WTC11 (cell line): ENCODE measurements around the gene MYOZ3. TPM values are rescaled to one million over a fixed set of nuclear protein-coding genes. Genes with fewer than 3 reads are reported as not detected.

Experiments
- ATAC-seq: fragments of 200-7000 bp; cut with Tn5 transposase; 2 replicates; pipeline ENCODE4 v1.10.0; 2021; ENCODE audit warnings: mild to moderate bottlenecking, moderate library complexity
- CTCF ChIA-PET: fragments of 300-600 bp; sonication (Branson Sonifier 250); formaldehyde crosslinking; loops from one replicate; lab custom pipeline; 2021; ENCODE audit warnings: antibody characterized with exemption; lab: Charles Lee
- POLR2A ChIA-PET: fragments of 350-600 bp; sonication (Branson Sonifier 250); formaldehyde crosslinking; loops from one replicate; lab custom pipeline; 2021; ENCODE audit warnings: antibody characterized with exemption; lab: Charles Lee
- DNase-seq: peaks from one replicate; pipeline ENCODE4 v3.0.0; 2021; ENCODE audit warnings: low spot score
- H3K27ac Mint-ChIP-seq: 2 replicates; pipeline ENCODE4 v1.8.0; 2021; ENCODE audit warnings: mixed read lengths
- H3K27me3 Mint-ChIP-seq: 2 replicates; pipeline ENCODE4 v1.8.0; 2021; ENCODE audit warnings: low read depth, mild to moderate bottlenecking, moderate library complexity, mixed read lengths
- H3K36me3 Mint-ChIP-seq: 2 replicates; pipeline ENCODE4 v1.8.0; 2021; ENCODE audit warnings: mixed read lengths
- H3K4me1 Mint-ChIP-seq: 2 replicates; pipeline ENCODE4 v1.8.0; 2022; ENCODE audit warnings: mixed read lengths
- H3K4me3 Mint-ChIP-seq: 2 replicates; pipeline ENCODE4 v1.8.0; 2021; ENCODE audit warnings: mild to moderate bottlenecking, moderate library complexity, mixed read lengths
- H3K9me3 Mint-ChIP-seq: 2 replicates; pipeline ENCODE4 v1.8.0; 2021; ENCODE audit warnings: mixed read lengths
- FOXP1 ChIP-seq: sonication (generic); formaldehyde crosslinking; IDR thresholded peaks from 2 replicates; pipeline ENCODE4 v1.8.0; 2022; ENCODE audit warnings: missing genetic modification reagents, mild to moderate bottlenecking, moderate library complexity, borderline replicate concordance
- HMGA2 ChIP-seq: fragments of 250-450 bp; sonication (Bioruptor Pico); IDR thresholded peaks from 2 replicates; pipeline ENCODE4 v1.4.0; 2021; ENCODE audit warnings: mild to moderate bottlenecking, moderate library complexity
- MXD4 ChIP-seq: fragments of 250-450 bp; sonication (Bioruptor Pico); IDR thresholded peaks from 2 replicates; pipeline ENCODE4 v1.8.0; 2021; ENCODE audit warnings: mild to moderate bottlenecking, moderate library complexity, borderline replicate concordance
- NFATC4 ChIP-seq: fragments of 250-450 bp; sonication (Bioruptor Pico); IDR thresholded peaks from 2 replicates; pipeline ENCODE4 v1.9.0; 2021; ENCODE audit warnings: mild to moderate bottlenecking
- NFE2L1 ChIP-seq: sonication (generic); formaldehyde crosslinking; IDR thresholded peaks from 2 replicates; pipeline ENCODE4 v1.8.1; 2023; ENCODE audit warnings: missing genetic modification reagents
- PRRX2 ChIP-seq: fragments of 250-450 bp; sonication (Bioruptor Pico); IDR thresholded peaks from 2 replicates; pipeline ENCODE4 v1.8.0; 2021; ENCODE audit warnings: mild to moderate bottlenecking
- SP1 ChIP-seq: sonication (generic); formaldehyde crosslinking; conservative IDR thresholded peaks from 2 replicates; pipeline ENCODE4 v1.8.1; 2022; ENCODE audit warnings: missing genetic modification reagents
- TCF7 ChIP-seq: sonication (generic); formaldehyde crosslinking; IDR thresholded peaks from 2 replicates; pipeline ENCODE4 v1.8.0; 2022; ENCODE audit warnings: mild to moderate bottlenecking, low read depth, missing genetic modification reagents, moderate library complexity
- ZNF138 ChIP-seq: sonication (generic); formaldehyde crosslinking; conservative IDR thresholded peaks from 2 replicates; pipeline ENCODE4 v1.8.1; 2022; ENCODE audit warnings: mild to moderate bottlenecking, moderate library complexity, missing genetic modification reagents
- ZNF263 ChIP-seq: sonication (generic); formaldehyde crosslinking; IDR thresholded peaks from 2 replicates; pipeline ENCODE4 v1.8.1; 2022; ENCODE audit warnings: low read depth, mild to moderate bottlenecking, moderate library complexity, missing genetic modification reagents
- ZNF416 ChIP-seq: fragments of 250-450 bp; sonication (Bioruptor Pico); IDR thresholded peaks from 2 replicates; pipeline ENCODE4 v1.9.0; 2021; ENCODE audit warnings: mild to moderate bottlenecking, inconsistent platforms
- ZNF425 ChIP-seq: fragments of 250-450 bp; sonication (Bioruptor Pico); conservative IDR thresholded peaks from 2 replicates; pipeline ENCODE4 v1.9.0; 2021; ENCODE audit warnings: mild to moderate bottlenecking
- total RNA-seq: library from RNA; stranded (reverse); gene quantifications from 3 replicates; pipeline ENCODE4 v1.2.3, GENCODE V29; 2021
- TF ChIP-seq, protein P1 (sequence below): sonication (generic); formaldehyde crosslinking; IDR thresholded peaks from 2 replicates; pipeline ENCODE4 v1.8.0; 2022; ENCODE audit warnings: mild to moderate bottlenecking, missing genetic modification reagents
- TF ChIP-seq, protein P2 (sequence below): fragments of 250-450 bp; sonication (Bioruptor Pico); IDR thresholded peaks from 2 replicates; pipeline ENCODE4 v1.9.0; 2021; ENCODE audit warnings: moderate library complexity, mild to moderate bottlenecking, inconsistent platforms, borderline replicate concordance
- TF ChIP-seq, protein P3 (sequence below): sonication (generic); formaldehyde crosslinking; IDR thresholded peaks from 2 replicates; pipeline ENCODE4 v1.8.1; 2023; ENCODE audit warnings: mild to moderate bottlenecking, missing genetic modification reagents, borderline replicate concordance

The MYOZ3 gene
- total RNA-seq, 1 experiment from 2014 or later = 13.7 TPM

DNA sequence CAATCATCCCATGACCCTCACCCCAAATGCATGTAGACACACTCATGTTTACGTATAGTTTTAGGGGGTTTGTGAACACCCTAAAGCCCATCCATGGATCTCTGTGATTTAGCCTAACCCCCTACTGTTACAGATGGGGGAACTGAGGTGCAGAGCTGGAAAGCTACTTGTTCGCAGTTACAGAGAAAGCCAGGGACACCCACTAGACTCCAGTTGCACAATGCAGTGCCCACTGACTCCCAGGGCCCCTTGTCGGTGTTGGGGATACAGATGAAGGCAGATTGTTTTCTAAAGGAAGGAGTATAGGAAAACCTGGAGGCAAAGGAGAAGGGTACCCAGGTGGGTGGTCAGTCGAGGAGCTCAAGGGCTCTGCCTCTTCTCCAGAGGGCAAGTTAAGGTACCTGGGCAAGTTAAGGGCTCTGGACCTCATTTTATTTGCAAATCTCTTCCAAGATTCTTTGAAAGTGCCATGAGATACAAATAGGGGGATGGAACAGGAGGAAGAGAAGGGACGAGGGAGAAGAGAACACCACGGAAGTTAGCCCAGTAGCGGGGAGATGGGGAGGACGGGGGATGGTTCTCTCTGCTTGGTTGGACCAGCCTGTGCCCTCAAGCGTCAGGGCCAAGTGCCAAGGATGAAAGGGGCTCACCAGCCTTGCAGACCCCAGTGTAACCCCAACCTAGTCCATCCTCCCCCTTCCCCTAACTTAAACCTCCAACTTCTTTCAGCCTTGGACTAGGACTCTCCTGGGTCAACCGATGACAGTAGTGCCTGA is 958 bp downstream of the MYOZ3 start (continued):
- TF ChIP-seq ZNF138 (no peak), NFE2L1 (CRISPR knock-in tag) (no peak), MXD4 (CRISPR knock-in tag) (no peak)
- TF ChIP-seq, protein P1, sequence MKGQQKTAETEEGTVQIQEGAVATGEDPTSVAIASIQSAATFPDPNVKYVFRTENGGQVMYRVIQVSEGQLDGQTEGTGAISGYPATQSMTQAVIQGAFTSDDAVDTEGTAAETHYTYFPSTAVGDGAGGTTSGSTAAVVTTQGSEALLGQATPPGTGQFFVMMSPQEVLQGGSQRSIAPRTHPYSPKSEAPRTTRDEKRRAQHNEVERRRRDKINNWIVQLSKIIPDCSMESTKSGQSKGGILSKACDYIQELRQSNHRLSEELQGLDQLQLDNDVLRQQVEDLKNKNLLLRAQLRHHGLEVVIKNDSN (CRISPR knock-in tag) = no peak
- TF ChIP-seq, protein P2, sequence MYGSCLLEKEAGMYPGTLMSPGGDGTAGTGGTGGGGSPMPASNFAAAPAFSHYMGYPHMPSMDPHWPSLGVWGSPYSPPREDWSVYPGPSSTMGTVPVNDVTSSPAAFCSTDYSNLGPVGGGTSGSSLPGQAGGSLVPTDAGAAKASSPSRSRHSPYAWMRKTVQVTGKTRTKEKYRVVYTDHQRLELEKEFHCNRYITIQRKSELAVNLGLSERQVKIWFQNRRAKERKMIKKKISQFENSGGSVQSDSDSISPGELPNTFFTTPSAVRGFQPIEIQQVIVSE (CRISPR knock-in tag) = no peak
- TF ChIP-seq, protein P3, sequence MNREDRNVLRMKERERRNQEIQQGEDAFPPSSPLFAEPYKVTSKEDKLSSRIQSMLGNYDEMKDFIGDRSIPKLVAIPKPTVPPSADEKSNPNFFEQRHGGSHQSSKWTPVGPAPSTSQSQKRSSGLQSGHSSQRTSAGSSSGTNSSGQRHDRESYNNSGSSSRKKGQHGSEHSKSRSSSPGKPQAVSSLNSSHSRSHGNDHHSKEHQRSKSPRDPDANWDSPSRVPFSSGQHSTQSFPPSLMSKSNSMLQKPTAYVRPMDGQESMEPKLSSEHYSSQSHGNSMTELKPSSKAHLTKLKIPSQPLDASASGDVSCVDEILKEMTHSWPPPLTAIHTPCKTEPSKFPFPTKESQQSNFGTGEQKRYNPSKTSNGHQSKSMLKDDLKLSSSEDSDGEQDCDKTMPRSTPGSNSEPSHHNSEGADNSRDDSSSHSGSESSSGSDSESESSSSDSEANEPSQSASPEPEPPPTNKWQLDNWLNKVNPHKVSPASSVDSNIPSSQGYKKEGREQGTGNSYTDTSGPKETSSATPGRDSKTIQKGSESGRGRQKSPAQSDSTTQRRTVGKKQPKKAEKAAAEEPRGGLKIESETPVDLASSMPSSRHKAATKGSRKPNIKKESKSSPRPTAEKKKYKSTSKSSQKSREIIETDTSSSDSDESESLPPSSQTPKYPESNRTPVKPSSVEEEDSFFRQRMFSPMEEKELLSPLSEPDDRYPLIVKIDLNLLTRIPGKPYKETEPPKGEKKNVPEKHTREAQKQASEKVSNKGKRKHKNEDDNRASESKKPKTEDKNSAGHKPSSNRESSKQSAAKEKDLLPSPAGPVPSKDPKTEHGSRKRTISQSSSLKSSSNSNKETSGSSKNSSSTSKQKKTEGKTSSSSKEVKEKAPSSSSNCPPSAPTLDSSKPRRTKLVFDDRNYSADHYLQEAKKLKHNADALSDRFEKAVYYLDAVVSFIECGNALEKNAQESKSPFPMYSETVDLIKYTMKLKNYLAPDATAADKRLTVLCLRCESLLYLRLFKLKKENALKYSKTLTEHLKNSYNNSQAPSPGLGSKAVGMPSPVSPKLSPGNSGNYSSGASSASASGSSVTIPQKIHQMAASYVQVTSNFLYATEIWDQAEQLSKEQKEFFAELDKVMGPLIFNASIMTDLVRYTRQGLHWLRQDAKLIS (CRISPR knock-in tag) = no peak

GRCh38 chr5:150662731-150663516 is 1.9 kb downstream of the MYOZ3 start:
- Mint-ChIP-seq H3K4me1 (peaks cover 22% of the 10 kb centered on the region), H3K9me3 (no peaks in the 10 kb centered on the region), H3K27me3 (peaks cover 3% of the 10 kb centered on the region; the same call in 1 of the 2 replicates), H3K36me3 (no peaks in the 10 kb centered on the region), H3K27ac (no peak overlapping the region), H3K4me3 (no peak overlapping the region)
- POLR2A ChIA-PET = interaction anchor here (0.8 kb wide), 1 partner anchor 9 kb away, joined by 3 read pairs; no protein-coding TSS in a partner anchor
- TF ChIP-seq HMGA2 (CRISPR knock-in tag) (no peak), ZNF416 (CRISPR knock-in tag) (no peak), ZNF263 (CRISPR knock-in tag) (no peak), NFATC4 (CRISPR knock-in tag) (no peak), ZNF425 (CRISPR knock-in tag) (no peak), TCF7 (CRISPR knock-in tag) (no peak), SP1 (CRISPR knock-in tag) (no peak), FOXP1 (CRISPR knock-in tag) (no peak), PRRX2 (CRISPR knock-in tag) (no peak)
- TF ChIP-seq, protein P3 (CRISPR knock-in tag) = no peak
- no peak for DNase-seq
- ATAC-seq = peak; percentile 40
- CTCF ChIA-PET = interaction anchor here (0.5 to 2.1 kb wide), 4 partner anchors 25 to 206 kb away, joined by 3 to 7 read pairs (median 3); no protein-coding TSS in a partner anchor
